Measurements from ENCODE around the gene CASTOR1.

The CASTOR1 gene

GRCh38 chr22:30244066-30244465 lies 45.2 kb downstream of the CASTOR1 start:
- DNase-seq, result no peak

- DNase-seq, result no peak
These were observed 45.6 kb downstream of the CASTOR1 start for GRCh38 chr22:30243661-30244060.

GRCh38 chr22:30241576-30242371 lies 47.5 kb downstream of the CASTOR1 start:
- DNase-seq, result no peak

- no peak for DNase-seq
These were observed 48.5 kb downstream of the CASTOR1 start for GRCh38 chr22:30240541-30241417.

GRCh38 chr22:30239488-30240405 lies 49.6 kb downstream of the CASTOR1 start:
- no peak for DNase-seq

GRCh38 chr22:30238661-30239487 lies 50.4 kb downstream of the CASTOR1 start:
- DNase-seq, result no peak

- no peak for DNase-seq
These were observed 51.2 kb downstream of the CASTOR1 start for GRCh38 chr22:30238136-30238535.

GRCh38 chr22:30236875-30237274 lies 52.4 kb downstream of the CASTOR1 start:
- DNase-seq, result no peak

GRCh38 chr22:30235687-30236170 lies 53.6 kb downstream of the CASTOR1 start:
- DNase-seq, result no peak
